Adipocyte (in vitro differentiated cells): ENCODE results near the gene TBX5.

ENCODE experiments used
- DNase-seq: peaks from one replicate; pipeline ENCODE4 v3.0.0-alpha.2; 2015; ENCODE audit warnings: low read depth
- H3K27me3 ChIP-seq: replicated peaks from 2 replicates; pipeline ENCODE4 v1.7.0; 2013; ENCODE audit warnings: mild to moderate bottlenecking, low read length, moderate library complexity; ENCODE audit not compliant: control insufficient read depth, insufficient read depth
- H3K36me3 ChIP-seq: 2 replicates; pipeline ENCODE4 v1.7.0; 2013; ENCODE audit warnings: low read length, mild to moderate bottlenecking, moderate library complexity; ENCODE audit not compliant: control insufficient read depth, insufficient read depth, severe bottlenecking
- H3K4me1 ChIP-seq: 2 replicates; pipeline ENCODE4 v1.7.0; 2013; ENCODE audit warnings: mild to moderate bottlenecking, low read length, moderate library complexity; ENCODE audit not compliant: control insufficient read depth, insufficient read depth
- H3K4me3 ChIP-seq: 2 replicates; pipeline ENCODE4 v1.7.0; 2013; ENCODE audit warnings: mild to moderate bottlenecking, low read length, moderate library complexity
- H3K9ac ChIP-seq: 2 replicates; pipeline ENCODE4 v1.7.0; 2013; ENCODE audit warnings: mild to moderate bottlenecking, low read length, moderate library complexity
- H3K9me3 ChIP-seq: 2 replicates; pipeline ENCODE4 v1.7.0; 2013; ENCODE audit warnings: mild to moderate bottlenecking, low read length, moderate library complexity; ENCODE audit not compliant: control insufficient read depth

The TBX5 gene

DNA sequence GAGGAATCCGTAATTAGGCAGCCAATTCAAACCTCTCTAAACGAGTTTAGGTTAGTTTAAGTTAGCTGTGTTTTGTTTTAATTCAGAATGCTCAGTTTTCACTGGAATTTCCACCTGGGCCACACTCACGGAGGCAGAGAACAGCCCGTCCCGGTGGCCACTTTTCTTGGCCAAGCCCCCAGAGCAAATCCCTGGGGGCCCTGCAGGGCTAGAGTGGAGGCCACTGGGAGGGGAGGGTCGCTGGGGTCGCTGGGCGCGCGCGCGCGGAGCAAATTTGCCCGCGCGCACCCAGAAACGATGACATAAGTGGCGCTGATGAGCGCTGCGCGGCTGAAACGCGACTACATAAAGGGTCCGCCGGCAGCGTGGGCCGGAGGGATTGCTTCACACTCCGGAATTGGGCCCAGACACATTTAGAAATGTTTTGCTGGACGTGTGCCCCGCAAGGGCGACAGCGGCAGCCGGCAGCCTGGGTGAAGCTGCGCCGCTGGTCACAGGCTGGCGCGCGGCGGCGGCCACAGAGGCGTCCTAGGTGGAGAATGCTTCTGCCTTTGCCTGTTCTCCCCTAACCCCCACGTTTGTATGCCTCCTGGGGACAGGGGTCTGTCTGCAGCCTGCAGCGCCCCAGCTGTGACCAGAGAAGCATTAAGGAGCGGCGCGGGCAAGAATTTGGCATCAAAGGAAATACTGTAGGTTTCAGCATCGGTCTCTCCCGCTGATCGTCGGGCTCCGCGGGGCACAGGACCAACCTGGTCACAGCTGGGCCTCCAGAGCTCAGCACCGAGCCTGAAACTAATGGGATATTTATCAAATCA is 37.9 kb upstream of the TBX5 start:
- no peaks in the 10 kb centered on the region for H3K4me1 ChIP-seq
- peaks cover 2% of the 10 kb centered on the region for H3K9me3 ChIP-seq
- DNase-seq, result no peak
- H3K36me3 ChIP-seq, result no peaks in the 10 kb centered on the region
- H3K27me3 ChIP-seq, result peaks cover 80% of the 10 kb centered on the region
- H3K9ac ChIP-seq, result no peak overlapping the region
- H3K4me3 ChIP-seq, result no peak overlapping the region

DNA sequence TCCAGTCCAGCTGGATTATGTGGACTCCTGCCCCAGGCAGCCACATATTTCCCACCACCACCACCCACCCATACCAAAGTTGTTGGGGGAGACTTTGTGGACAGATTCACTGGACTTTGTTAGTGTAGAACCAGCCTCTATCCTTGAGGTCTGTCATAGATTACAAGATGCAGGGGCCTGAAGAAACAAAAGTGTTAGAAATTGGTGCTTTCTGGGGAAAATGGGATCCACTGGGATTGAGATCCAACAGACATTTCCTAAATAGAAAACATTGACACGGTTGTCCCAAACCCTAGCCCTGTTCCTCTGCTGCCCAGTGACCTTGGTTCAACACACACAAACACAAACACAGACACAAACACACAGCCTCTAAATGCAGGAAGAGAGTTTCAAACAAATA is 36.6 kb upstream of the TBX5 start:
- Histone ChIP-seq H3K4me3 (no peak overlapping the region), H3K4me1 (no peaks in the 10 kb centered on the region), H3K36me3 (no peaks in the 10 kb centered on the region), H3K27me3 (peaks cover 80% of the 10 kb centered on the region), H3K9ac (no peak overlapping the region), H3K9me3 (peaks cover 4% of the 10 kb centered on the region)
- no peak for DNase-seq

DNA sequence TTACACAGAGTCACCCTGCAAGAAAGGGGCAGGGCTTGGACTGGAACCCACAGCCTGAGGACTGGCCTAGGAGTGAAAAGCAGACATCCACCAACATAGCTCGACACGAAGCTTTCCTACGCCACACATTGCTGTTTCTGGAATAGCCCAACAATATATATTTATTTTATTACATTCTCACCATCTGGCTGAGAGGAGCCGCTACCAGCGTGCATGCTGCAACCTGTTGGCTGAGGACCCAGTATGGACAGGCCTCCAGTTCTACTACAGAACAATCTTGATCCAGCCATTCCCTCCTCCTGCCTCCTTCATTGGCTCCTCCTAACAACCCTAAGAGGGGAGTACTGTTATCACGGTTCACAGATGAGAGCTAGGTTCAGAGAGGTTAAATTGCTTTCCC is 35.6 kb upstream of the TBX5 start:
- H3K27me3 ChIP-seq, result peaks cover 76% of the 10 kb centered on the region
- no peak for DNase-seq
- no peak overlapping the region for H3K4me3 ChIP-seq
- H3K9me3 ChIP-seq, result peaks cover 15% of the 10 kb centered on the region
- H3K36me3 ChIP-seq, result no peaks in the 10 kb centered on the region
- H3K9ac ChIP-seq, result no peak overlapping the region
- H3K4me1 ChIP-seq, result no peaks in the 10 kb centered on the region

DNA sequence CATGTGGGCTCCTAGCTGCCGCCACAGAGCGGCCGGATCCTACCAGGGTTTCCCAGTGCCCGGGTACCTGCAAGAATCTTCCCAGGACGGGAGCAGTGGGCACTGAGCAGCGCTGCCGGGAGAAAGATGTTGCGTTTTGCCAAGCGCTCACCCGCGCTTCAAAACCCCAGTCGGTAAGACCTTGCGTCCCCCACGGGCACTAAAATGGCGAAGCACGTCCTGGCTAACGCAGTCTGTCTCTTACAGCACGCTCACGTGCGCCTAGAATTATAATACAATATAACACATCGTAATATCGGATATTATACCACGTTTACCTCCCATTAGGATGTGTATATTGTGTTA is 35.1 kb upstream of the TBX5 start:
- Histone ChIP-seq H3K36me3 (no peaks in the 10 kb centered on the region), H3K4me1 (no peaks in the 10 kb centered on the region), H3K4me3 (no peak overlapping the region), H3K9ac (no peak overlapping the region), H3K9me3 (peaks cover 20% of the 10 kb centered on the region), H3K27me3 (peaks cover 71% of the 10 kb centered on the region)
- no peak for DNase-seq

DNA sequence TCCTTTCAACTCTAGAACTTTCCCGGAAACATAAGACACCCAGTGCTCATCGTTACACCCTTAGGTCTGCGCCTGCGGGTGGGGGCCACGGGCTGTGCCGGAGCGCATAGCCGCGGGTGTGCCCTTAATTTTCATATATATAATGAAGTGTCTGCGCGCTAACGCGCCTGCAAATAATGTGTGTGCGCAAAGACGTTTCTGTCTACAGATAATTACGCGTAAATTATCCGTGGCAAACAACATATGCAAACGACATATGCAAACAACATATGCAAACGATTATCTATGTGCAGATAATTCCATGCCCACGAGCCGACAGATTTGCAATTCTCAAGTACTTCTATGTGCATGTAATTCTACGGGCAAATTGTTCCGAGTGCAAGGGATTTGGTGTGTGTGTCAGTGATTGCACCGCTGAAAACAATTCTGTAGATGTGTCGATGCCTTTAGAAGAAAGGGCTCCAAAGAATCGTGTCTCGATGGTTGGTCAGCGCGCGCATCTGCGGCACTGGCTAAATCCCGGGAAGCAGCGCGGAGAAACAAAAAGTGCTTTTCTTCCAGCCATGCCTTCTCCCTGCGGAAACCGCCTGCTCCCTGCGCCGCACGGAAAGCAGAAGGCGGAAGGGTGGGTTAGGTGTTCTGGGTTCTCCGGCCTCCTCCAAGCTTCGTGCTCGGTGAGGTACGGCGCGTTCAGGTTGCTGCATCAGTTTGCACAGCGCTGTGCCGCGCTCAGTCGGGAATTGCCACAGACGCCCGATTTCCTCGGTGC is 34.5 kb upstream of the TBX5 start:
- H3K27me3 ChIP-seq, result peaks cover 68% of the 10 kb centered on the region
- no peak for DNase-seq
- no peaks in the 10 kb centered on the region for H3K4me1 ChIP-seq
- H3K9ac ChIP-seq, result no peak overlapping the region
- H3K9me3 ChIP-seq, result peaks cover 21% of the 10 kb centered on the region
- no peaks in the 10 kb centered on the region for H3K36me3 ChIP-seq
- no peak overlapping the region for H3K4me3 ChIP-seq

DNA sequence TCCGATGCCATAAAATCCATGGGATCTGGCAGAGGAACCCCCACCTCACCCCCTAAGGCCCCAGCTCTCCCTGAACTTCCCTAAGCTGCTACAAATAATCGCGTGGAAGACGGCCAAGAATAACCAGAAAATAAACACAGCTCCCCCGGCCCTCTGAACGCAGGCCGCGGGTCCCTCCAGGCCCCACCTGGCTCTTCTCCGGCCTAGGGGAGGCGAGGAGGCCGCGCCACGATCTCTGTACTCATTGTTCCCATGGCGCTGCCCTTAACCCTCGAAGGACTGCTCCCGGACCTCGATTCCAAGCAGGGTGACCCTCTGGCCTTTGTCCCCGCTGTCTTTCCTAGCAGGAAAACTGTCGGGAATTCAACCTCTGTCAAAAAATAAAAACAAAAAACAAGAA is 33.9 kb upstream of the TBX5 start:
- Histone ChIP-seq H3K4me1 (no peaks in the 10 kb centered on the region), H3K9me3 (peaks cover 21% of the 10 kb centered on the region), H3K36me3 (no peaks in the 10 kb centered on the region), H3K27me3 (peaks cover 65% of the 10 kb centered on the region), H3K9ac (no peak overlapping the region), H3K4me3 (no peak overlapping the region)
- DNase-seq, result no peak

DNA sequence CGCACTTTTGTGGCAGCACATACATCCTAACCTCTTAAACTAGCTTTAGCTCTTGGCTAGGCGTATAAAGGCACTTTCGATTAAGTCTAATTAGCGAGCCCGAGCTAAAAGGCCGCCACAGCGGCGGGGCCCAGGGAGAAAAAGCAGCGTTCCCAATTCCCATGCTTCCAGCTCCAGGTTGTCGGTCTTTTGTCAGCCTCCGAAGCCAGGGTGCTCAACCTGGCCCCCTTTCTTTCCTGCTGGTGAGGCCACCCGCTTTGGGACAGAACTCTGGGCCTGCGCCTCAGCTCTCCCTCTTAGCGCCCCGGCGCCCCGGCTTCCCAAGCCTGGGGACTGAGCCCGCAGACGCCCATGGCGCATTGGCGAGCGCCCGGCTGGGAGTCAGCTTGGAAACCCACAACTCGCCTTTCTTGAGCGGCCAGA is 33.3 kb upstream of the TBX5 start:
- Histone ChIP-seq H3K36me3 (no peaks in the 10 kb centered on the region), H3K4me1 (no peaks in the 10 kb centered on the region), H3K27me3 (peaks cover 60% of the 10 kb centered on the region), H3K9ac (no peak overlapping the region), H3K4me3 (no peak overlapping the region), H3K9me3 (peaks cover 21% of the 10 kb centered on the region)
- no peak for DNase-seq

DNA sequence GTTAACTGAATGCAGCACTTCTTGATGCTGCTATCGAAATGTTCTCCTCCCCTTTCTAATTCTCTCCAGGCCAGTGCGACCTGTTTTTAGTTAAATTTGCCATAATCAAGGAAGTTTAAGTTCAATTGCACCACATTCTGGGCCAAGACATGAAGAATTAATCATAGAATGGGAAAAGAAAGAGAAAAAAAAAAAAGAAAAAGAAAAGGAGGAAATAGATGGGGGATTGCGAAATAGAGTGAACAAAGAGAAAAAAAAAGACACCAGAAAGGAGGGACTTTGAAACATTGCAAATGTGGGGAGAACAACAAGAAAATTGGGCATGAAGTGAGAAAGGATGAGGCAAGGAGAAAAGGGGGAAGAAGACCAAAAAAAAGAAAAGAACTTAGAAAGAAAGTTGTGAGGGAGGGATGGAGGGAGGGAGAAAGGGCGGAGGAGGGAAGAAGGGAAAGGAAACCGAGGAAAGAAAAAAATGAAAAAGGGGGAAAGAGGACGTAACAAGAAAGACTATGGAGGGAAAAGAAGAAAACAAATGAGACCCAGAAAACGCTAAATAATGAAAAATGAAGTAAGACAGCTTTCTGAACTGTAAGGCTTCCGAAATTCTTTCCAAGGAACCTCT is 32.8 kb upstream of the TBX5 start:
- peaks cover 21% of the 10 kb centered on the region for H3K9me3 ChIP-seq
- DNase-seq, result no peak
- H3K4me3 ChIP-seq, result no peak overlapping the region
- no peak overlapping the region for H3K9ac ChIP-seq
- no peaks in the 10 kb centered on the region for H3K4me1 ChIP-seq
- H3K36me3 ChIP-seq, result no peaks in the 10 kb centered on the region
- H3K27me3 ChIP-seq, result peaks cover 55% of the 10 kb centered on the region

DNA sequence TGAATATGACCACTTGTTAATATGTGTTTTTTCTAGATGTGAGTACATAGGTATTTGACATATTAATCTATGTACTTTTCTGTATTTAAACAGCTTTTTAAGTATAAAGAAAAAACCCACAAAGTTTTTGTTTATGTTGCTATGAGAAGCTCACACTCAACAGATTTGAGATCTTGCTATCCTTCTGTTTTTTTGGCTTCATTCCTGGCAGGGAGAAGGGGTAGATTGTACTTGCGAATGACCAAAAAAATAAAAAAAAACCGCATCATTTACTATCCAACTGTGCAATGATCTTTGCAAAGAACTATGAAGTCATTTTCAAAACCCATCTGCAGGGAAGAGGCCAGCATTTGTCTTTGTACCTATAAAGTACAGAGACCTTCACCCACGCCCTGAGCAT is 28.4 kb upstream of the TBX5 start:
- no peaks in the 10 kb centered on the region for H3K36me3 ChIP-seq
- peaks cover 7% of the 10 kb centered on the region for H3K4me1 ChIP-seq
- peaks cover 19% of the 10 kb centered on the region for H3K9me3 ChIP-seq
- peaks cover 16% of the 10 kb centered on the region for H3K27me3 ChIP-seq
- no peak overlapping the region for H3K9ac ChIP-seq
- no peak for DNase-seq
- H3K4me3 ChIP-seq, result no peak overlapping the region

DNA sequence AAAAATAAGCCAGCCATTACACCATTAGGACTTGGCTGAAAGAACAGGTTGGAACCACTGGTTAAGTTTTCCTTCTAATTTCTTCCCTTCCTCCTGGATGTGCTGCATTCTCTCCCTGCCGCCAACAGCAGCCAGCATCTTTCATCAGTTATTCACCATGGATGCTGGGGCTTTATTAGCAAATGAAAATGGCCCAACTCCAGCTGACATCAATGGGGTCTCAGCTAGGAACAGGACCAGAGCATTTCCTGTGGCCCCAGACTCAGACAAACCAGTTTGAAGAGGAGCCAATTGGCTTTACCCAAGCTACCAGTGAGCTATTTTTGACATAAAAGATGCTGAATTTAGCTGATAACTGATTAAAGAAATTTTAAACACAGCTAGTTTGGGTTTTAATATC is 26.0 kb upstream of the TBX5 start:
- H3K4me3 ChIP-seq, result no peak overlapping the region
- H3K9me3 ChIP-seq, result peaks cover 10% of the 10 kb centered on the region
- no peak overlapping the region for H3K9ac ChIP-seq
- no peaks in the 10 kb centered on the region for H3K36me3 ChIP-seq
- no peaks in the 10 kb centered on the region for H3K27me3 ChIP-seq
- DNase-seq, result no peak
- H3K4me1 ChIP-seq, result peaks cover 7% of the 10 kb centered on the region

DNA sequence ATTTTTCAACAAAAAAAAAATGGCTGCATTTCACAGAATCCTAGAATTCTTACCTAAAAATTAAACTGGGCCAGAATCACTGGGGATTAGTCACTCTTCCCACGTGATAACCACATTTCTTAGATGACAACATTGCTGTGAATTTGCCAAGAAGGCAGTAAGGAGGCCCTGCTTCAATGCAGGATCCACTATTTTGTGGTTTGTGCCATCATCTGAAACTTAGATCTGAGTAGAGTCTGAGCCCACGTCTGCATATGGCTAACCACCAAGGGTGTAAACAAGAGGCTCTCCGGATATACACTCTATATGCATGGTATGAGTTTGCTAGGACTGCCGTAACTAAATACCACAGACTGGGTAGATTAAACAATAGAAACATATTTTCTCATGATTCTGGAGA is 24.4 kb upstream of the TBX5 start:
- peaks cover 11% of the 10 kb centered on the region for H3K4me1 ChIP-seq
- H3K9ac ChIP-seq, result no peak overlapping the region
- no peaks in the 10 kb centered on the region for H3K27me3 ChIP-seq

More for the DNA sequence above, 24.4 kb upstream of the TBX5 start:
- Histone ChIP-seq H3K4me3 (no peak overlapping the region), H3K36me3 (no peaks in the 10 kb centered on the region), H3K9me3 (no peaks in the 10 kb centered on the region)
- DNase-seq, result peak; percentile 12
